HL-60 (cell line): ENCODE results near the gene TBX4.

Source experiments
- GABPA ChIP-seq: IDR thresholded peaks from 2 replicates; pipeline ENCODE4 v1.6.1; 2012; ENCODE audit warnings: low read depth
- POLR2AphosphoS5 ChIP-seq: IDR thresholded peaks from 2 replicates; pipeline ENCODE4 v1.6.1; 2012; ENCODE audit warnings: low read depth
- TF ChIP-seq, protein P1 (sequence below): IDR thresholded peaks from 2 replicates; pipeline ENCODE4 v1.6.1; 2012; ENCODE audit warnings: low read depth; ENCODE audit not compliant: insufficient replicate concordance
- TF ChIP-seq, protein P2 (sequence below): IDR thresholded peaks from one replicate; pipeline ENCODE4 v1.5.1; 2011; ENCODE audit warnings: low read length, control low read depth, inconsistent platforms; ENCODE audit not compliant: insufficient read depth

DNA sequence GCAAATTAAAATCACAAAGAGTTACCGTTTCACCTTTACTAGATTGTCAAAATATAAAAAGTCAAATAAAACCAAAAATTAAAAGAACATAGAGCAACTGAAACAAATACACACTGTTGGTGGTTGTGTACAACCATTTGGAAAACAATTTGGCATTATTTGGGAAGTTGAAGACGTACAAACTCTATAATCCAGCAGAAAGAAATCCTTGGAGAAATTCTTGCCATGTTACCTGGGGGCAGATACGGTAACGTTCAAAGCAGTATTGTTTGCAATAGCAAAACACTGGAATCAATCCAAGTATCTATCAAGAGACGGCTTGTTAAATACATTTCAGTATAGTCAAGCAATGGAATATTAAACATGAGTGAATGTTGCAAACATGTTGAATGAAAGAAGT lies 56.7 kb downstream of the TBX4 start:
- TF ChIP-seq, protein P1, sequence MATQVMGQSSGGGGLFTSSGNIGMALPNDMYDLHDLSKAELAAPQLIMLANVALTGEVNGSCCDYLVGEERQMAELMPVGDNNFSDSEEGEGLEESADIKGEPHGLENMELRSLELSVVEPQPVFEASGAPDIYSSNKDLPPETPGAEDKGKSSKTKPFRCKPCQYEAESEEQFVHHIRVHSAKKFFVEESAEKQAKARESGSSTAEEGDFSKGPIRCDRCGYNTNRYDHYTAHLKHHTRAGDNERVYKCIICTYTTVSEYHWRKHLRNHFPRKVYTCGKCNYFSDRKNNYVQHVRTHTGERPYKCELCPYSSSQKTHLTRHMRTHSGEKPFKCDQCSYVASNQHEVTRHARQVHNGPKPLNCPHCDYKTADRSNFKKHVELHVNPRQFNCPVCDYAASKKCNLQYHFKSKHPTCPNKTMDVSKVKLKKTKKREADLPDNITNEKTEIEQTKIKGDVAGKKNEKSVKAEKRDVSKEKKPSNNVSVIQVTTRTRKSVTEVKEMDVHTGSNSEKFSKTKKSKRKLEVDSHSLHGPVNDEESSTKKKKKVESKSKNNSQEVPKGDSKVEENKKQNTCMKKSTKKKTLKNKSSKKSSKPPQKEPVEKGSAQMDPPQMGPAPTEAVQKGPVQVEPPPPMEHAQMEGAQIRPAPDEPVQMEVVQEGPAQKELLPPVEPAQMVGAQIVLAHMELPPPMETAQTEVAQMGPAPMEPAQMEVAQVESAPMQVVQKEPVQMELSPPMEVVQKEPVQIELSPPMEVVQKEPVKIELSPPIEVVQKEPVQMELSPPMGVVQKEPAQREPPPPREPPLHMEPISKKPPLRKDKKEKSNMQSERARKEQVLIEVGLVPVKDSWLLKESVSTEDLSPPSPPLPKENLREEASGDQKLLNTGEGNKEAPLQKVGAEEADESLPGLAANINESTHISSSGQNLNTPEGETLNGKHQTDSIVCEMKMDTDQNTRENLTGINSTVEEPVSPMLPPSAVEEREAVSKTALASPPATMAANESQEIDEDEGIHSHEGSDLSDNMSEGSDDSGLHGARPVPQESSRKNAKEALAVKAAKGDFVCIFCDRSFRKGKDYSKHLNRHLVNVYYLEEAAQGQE = no peak
- TF ChIP-seq, protein P2, sequence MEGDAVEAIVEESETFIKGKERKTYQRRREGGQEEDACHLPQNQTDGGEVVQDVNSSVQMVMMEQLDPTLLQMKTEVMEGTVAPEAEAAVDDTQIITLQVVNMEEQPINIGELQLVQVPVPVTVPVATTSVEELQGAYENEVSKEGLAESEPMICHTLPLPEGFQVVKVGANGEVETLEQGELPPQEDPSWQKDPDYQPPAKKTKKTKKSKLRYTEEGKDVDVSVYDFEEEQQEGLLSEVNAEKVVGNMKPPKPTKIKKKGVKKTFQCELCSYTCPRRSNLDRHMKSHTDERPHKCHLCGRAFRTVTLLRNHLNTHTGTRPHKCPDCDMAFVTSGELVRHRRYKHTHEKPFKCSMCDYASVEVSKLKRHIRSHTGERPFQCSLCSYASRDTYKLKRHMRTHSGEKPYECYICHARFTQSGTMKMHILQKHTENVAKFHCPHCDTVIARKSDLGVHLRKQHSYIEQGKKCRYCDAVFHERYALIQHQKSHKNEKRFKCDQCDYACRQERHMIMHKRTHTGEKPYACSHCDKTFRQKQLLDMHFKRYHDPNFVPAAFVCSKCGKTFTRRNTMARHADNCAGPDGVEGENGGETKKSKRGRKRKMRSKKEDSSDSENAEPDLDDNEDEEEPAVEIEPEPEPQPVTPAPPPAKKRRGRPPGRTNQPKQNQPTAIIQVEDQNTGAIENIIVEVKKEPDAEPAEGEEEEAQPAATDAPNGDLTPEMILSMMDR = no peak
- no peak for TF ChIP-seq POLR2AphosphoS5
- TF ChIP-seq GABPA = no peak
